Measurements from ENCODE around the gene HPD. TPM values are rescaled to one million over a fixed set of nuclear protein-coding genes. Genes with fewer than 3 reads are reported as not detected.

The HPD gene
- total and polyA plus RNA-seq, 10 donors, result 0.57 to 2.8 (median 1.0) TPM; not detected in 1

GRCh38 chr12:121875582-121875981 is 16.9 kb upstream of the HPD start:
- Histone ChIP-seq H3K4me3 (no peak overlapping the region), H3K27me3 (replicated peaks in 1 of 7) (no peaks in the 10 kb centered on the region), H3K4me1 (peaks cover 0 to 30% (median 5%) of the 10 kb centered on the region in 6 donors), H3K27ac (peak overlapping the region in 1 of 8 donors; percentile 69), H3K9me3 (no peaks in the 10 kb centered on the region), H3K36me3 (no peaks in the 10 kb centered on the region)
- no peak for DNase-seq
- TF ChIP-seq POLR2AphosphoS5 (IDR thresholded peaks at IDR 0.05) (no peak), POLR2A (IDR thresholded peaks at IDR 0.05) (no peak), CTCF (IDR thresholded peaks at IDR 0.05 in 8 of 11, conservative IDR thresholded peaks at IDR 0.05 in 3 of 11) (no peak)
- 87 to 94% (median 93%) methylated on average over 6 of the region's 6 CpGs for WGBS, 5 donors
- intact Hi-C loops (cut with DNase I; ENCODE audit: low total_unique reads), result no loop called here

GRCh38 chr12:121874071-121874470 is 15.4 kb upstream of the HPD start:
- peak overlapping the region in 3 of 8 donors; percentile 42 to 68 (median 61) for H3K27ac ChIP-seq
- no peaks in the 10 kb centered on the region for H3K36me3 ChIP-seq
- no peaks in the 10 kb centered on the region for H3K27me3 ChIP-seq (replicated peaks in 1 of 7)
- no peak overlapping the region for H3K4me3 ChIP-seq
- DNase-seq, result no peak
- intact Hi-C loops (cut with DNase I; ENCODE audit: low total_unique reads), result no loop called here
- H3K4me1 ChIP-seq, result peaks cover 0 to 30% (median 5%) of the 10 kb centered on the region in 6 donors
- TF ChIP-seq POLR2AphosphoS5 (IDR thresholded peaks at IDR 0.05) (no peak), POLR2A (IDR thresholded peaks at IDR 0.05) (no peak), CTCF (IDR thresholded peaks at IDR 0.05 in 8 of 11, conservative IDR thresholded peaks at IDR 0.05 in 3 of 11) (no peak)
- H3K9me3 ChIP-seq, result no peaks in the 10 kb centered on the region
- WGBS, 5 donors, result 51 to 72% (median 61%) methylated on average over 6 of the region's 6 CpGs

- no peaks in the 10 kb centered on the region for H3K36me3 ChIP-seq
- no peaks in the 10 kb centered on the region for H3K27me3 ChIP-seq (replicated peaks in 1 of 7)
- no peak for DNase-seq
- no peaks in the 10 kb centered on the region for H3K9me3 ChIP-seq
- 87 to 96% (median 94%) methylated on average over 5 to 6 of the region's 6 CpGs for WGBS, 5 donors
- TF ChIP-seq POLR2A (IDR thresholded peaks at IDR 0.05) (no peak), CTCF (IDR thresholded peaks at IDR 0.05 in 8 of 11, conservative IDR thresholded peaks at IDR 0.05 in 3 of 11) (no peak), POLR2AphosphoS5 (IDR thresholded peaks at IDR 0.05) (no peak)
- peaks cover 0 to 30% (median 5%) of the 10 kb centered on the region in 6 donors for H3K4me1 ChIP-seq
- no peak overlapping the region for H3K4me3 ChIP-seq
- intact Hi-C loops (cut with DNase I; ENCODE audit: low total_unique reads), result no loop called here
- H3K27ac ChIP-seq, result peak overlapping the region in 1 of 8 donors; percentile 68
Observed at GRCh38 chr12:121873216-121873569, 14.5 kb upstream of the HPD start.

- Histone ChIP-seq H3K27ac (peak overlapping the region in 1 of 8 donors; percentile 68), H3K4me1 (peaks cover 0 to 30% (median 5%) of the 10 kb centered on the region in 6 donors), H3K9me3 (no peaks in the 10 kb centered on the region), H3K4me3 (no peak overlapping the region), H3K27me3 (replicated peaks in 1 of 7) (no peaks in the 10 kb centered on the region), H3K36me3 (no peaks in the 10 kb centered on the region)
- intact Hi-C loops (cut with DNase I; ENCODE audit: low total_unique reads), result no loop called here
- WGBS, 5 donors, result 64 to 79% (median 75%) methylated on average over 5 of the region's 5 CpGs
- no peak for DNase-seq
- TF ChIP-seq CTCF (IDR thresholded peaks at IDR 0.05 in 8 of 11, conservative IDR thresholded peaks at IDR 0.05 in 3 of 11) (no peak), POLR2A (IDR thresholded peaks at IDR 0.05) (no peak), POLR2AphosphoS5 (IDR thresholded peaks at IDR 0.05) (no peak)
Observed at GRCh38 chr12:121872546-121873215, 14.0 kb upstream of the HPD start.
